Neutrophil (primary cell): ENCODE data around the gene CMTR1.

Experiments used
- H3K27ac ChIP-seq: fragments of 200-600 bp; sonication (generic); 2 replicates; pipeline ENCODE4 v1.5.1; 2016; ENCODE audit warnings: mild to moderate bottlenecking, moderate library complexity
- H3K27me3 ChIP-seq: fragments of 200-600 bp; sonication (generic); 2 replicates; pipeline ENCODE4 v1.6.0; 2016; ENCODE audit warnings: mild to moderate bottlenecking
- H3K36me3 ChIP-seq: fragments of 200-600 bp; sonication (generic); 2 replicates; pipeline ENCODE4 v1.5.1; 2017
- H3K4me1 ChIP-seq, 2 experiments: fragments of 200-600 bp in 1 of 2; sonication (generic) in 1 of 2; 1 replicate in 1 of 2; 2 replicates in 1 of 2; pipeline versions ENCODE4 v1.5.1 to v1.6.1; 2013 to 2016; ENCODE audit warnings: low read depth in 1 of 2, low read length in 1 of 2, mild to moderate bottlenecking in 1 of 2, moderate library complexity in 1 of 2; ENCODE audit not compliant: control insufficient read depth in 1 of 2, insufficient read depth in 1 of 2
- H3K4me3 ChIP-seq, 2 experiments: fragments of 200-600 bp in 1 of 2; sonication (generic) in 1 of 2; 1 replicate in 1 of 2; 2 replicates in 1 of 2; pipeline ENCODE4 v1.5.1; 2013 to 2016; ENCODE audit warnings: low read depth in 1 of 2, low read length in 1 of 2, mild to moderate bottlenecking in 1 of 2, moderate library complexity in 1 of 2
- H3K9me3 ChIP-seq: fragments of 200-600 bp; sonication (generic); 2 replicates; pipeline ENCODE4 v1.5.1; 2016
- TF ChIP-seq, protein P1 (sequence below): fragments of 200-600 bp; sonication (generic); IDR thresholded peaks from 2 replicates; pipeline ENCODE4 v1.5.1; 2016; ENCODE audit warnings: antibody characterized with exemption

The CMTR1 gene

GRCh38 chr6:37480118-37480736, 47.2 kb downstream of the CMTR1 start:
- H3K4me3 ChIP-seq = no peak overlapping the region
- H3K27me3 ChIP-seq = no peaks in the 10 kb centered on the region
- H3K9me3 ChIP-seq = no peaks in the 10 kb centered on the region
- no peaks in the 10 kb centered on the region for H3K4me1 ChIP-seq
- H3K27ac ChIP-seq = no peak overlapping the region
- TF ChIP-seq, protein P1, sequence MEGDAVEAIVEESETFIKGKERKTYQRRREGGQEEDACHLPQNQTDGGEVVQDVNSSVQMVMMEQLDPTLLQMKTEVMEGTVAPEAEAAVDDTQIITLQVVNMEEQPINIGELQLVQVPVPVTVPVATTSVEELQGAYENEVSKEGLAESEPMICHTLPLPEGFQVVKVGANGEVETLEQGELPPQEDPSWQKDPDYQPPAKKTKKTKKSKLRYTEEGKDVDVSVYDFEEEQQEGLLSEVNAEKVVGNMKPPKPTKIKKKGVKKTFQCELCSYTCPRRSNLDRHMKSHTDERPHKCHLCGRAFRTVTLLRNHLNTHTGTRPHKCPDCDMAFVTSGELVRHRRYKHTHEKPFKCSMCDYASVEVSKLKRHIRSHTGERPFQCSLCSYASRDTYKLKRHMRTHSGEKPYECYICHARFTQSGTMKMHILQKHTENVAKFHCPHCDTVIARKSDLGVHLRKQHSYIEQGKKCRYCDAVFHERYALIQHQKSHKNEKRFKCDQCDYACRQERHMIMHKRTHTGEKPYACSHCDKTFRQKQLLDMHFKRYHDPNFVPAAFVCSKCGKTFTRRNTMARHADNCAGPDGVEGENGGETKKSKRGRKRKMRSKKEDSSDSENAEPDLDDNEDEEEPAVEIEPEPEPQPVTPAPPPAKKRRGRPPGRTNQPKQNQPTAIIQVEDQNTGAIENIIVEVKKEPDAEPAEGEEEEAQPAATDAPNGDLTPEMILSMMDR = no peak
- peaks cover 90% of the 10 kb centered on the region for H3K36me3 ChIP-seq

- TF ChIP-seq, protein P1 = no peak
- no peaks in the 10 kb centered on the region for H3K9me3 ChIP-seq
- no peak overlapping the region for H3K27ac ChIP-seq
- no peak overlapping the region for H3K4me3 ChIP-seq
- peaks cover 90% of the 10 kb centered on the region for H3K36me3 ChIP-seq
- H3K4me1 ChIP-seq = no peaks in the 10 kb centered on the region
- H3K27me3 ChIP-seq = no peaks in the 10 kb centered on the region
Measured at GRCh38 chr6:37480951-37481534, 48.0 kb downstream of the CMTR1 start.

DNA sequence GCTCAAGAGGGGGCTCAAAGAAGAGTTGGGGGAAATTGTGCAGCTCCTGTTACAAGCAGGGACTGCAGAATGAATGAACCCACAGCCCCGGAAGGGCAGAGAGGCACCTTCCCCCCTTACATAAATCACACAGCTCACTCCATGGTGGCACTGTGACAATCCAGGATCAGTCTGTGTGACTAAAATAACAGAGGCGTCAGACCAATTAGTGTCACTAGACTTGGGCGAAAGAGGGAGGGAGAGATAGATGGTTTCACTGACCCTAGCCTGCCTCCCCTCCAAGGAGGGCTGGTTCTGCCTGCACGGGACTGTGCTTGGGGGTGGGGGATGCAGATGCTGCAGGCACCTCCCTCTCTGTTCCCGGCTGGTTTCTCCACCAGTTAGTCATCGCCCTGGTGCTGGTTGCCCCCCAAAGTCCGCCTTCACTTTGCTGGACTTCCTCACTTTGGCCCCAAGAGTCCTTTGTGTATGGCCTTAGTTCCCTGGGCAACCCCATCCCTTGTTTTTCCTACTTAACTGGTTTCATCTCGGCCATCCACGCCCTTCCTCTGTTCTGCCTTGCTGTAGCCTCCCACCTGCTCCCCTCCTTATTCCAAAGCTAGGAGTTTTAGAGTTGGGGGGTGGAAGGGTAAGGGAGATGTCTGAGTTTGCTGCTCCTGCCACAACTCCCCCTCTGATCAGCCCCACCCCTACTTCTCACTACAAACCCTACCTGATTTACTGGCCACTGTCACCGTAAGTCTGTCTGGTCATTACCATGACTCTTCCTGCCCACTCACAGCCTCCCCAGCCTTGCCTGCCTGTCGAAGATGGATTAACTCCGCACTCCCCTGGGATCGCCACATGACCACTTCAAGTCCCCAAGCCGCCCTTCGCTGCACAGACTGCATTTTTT, 48.9 kb downstream of the CMTR1 start:
- Histone ChIP-seq H3K36me3 (peaks cover 80% of the 10 kb centered on the region), H3K4me1 (no peaks in the 10 kb centered on the region), H3K9me3 (no peaks in the 10 kb centered on the region), H3K27ac (no peak overlapping the region), H3K4me3 (no peak overlapping the region), H3K27me3 (no peaks in the 10 kb centered on the region)
- TF ChIP-seq, protein P1 = no peak

GRCh38 chr6:37482606-37483251, 49.7 kb downstream of the CMTR1 start:
- Histone ChIP-seq H3K9me3 (no peaks in the 10 kb centered on the region), H3K27me3 (no peaks in the 10 kb centered on the region), H3K27ac (no peak overlapping the region), H3K4me1 (no peaks in the 10 kb centered on the region), H3K36me3 (peaks cover 73% of the 10 kb centered on the region), H3K4me3 (no peak overlapping the region)
- TF ChIP-seq, protein P1 = no peak

DNA sequence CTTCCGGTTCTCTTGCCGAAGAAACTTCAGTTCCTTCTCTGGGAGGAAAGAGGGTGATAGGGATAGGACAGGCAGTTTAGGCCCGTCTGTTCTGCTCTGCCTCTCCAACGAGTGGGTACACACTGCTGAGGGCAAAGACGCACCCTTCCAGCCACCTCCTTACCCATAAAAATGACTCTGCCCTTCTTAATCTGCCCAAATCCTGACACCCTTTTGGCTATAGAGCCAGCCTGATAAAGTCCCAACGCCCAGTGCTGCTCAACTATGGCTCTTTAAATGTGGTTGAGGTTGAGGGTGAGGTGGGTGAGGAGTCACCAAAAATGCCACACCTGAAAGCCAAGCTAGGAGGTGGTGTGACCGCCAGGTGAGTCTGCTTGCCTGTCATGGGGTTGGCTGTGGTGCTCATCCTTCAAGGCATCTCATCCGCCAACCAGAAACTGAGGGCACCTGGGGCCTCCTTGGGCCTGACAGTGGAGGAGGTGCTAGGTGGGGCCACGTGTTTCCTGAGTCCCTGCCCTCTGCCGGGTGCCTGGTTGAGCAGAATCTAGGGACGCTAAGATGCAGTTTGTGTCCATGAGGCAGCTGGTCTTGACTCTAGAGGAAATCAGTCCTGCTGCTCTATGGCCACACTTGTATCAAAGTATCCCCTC, 50.4 kb downstream of the CMTR1 start:
- Histone ChIP-seq H3K27ac (no peak overlapping the region), H3K27me3 (no peaks in the 10 kb centered on the region), H3K4me1 (no peaks in the 10 kb centered on the region), H3K4me3 (no peak overlapping the region), H3K9me3 (no peaks in the 10 kb centered on the region), H3K36me3 (peaks cover 66% of the 10 kb centered on the region)
- TF ChIP-seq, protein P1 = no peak
